KOPT-K1 (cell line): ENCODE data around the gene SETBP1.

Experiments used
- H3K27ac ChIP-seq: fragments of 200-600 bp; sonication (generic); 2 replicates; pipeline ENCODE4 v1.5.1; 2016; ENCODE audit warnings: antibody characterized with exemption, mild to moderate bottlenecking, low read depth, low read length; ENCODE audit not compliant: poor library complexity, severe bottlenecking
- H3K36me3 ChIP-seq: fragments of 200-600 bp; sonication (generic); 2 replicates; pipeline ENCODE4 v1.5.1; 2017; ENCODE audit warnings: antibody characterized with exemption, mild to moderate bottlenecking, low read length, moderate library complexity; ENCODE audit not compliant: insufficient read depth
- H3K9me3 ChIP-seq: fragments of 200-600 bp; sonication (generic); 2 replicates; pipeline ENCODE4 v1.5.1; 2017; ENCODE audit warnings: antibody characterized with exemption, low read length, mild to moderate bottlenecking; ENCODE audit not compliant: insufficient read depth, poor library complexity, severe bottlenecking

SETBP1 gene

GRCh38 chr18:44804033-44804432 lies 123.3 kb downstream of the SETBP1 start:
- no peaks in the 10 kb centered on the region for H3K9me3 ChIP-seq
- no peak overlapping the region for H3K27ac ChIP-seq
- H3K36me3 ChIP-seq = no peaks in the 10 kb centered on the region

GRCh38 chr18:44805176-44805575 lies 124.5 kb downstream of the SETBP1 start:
- Histone ChIP-seq H3K27ac (no peak overlapping the region), H3K9me3 (no peaks in the 10 kb centered on the region), H3K36me3 (no peaks in the 10 kb centered on the region)

GRCh38 chr18:44805643-44806042 lies 125.0 kb downstream of the SETBP1 start:
- H3K27ac ChIP-seq = no peak overlapping the region
- no peaks in the 10 kb centered on the region for H3K36me3 ChIP-seq
- no peaks in the 10 kb centered on the region for H3K9me3 ChIP-seq

- Histone ChIP-seq H3K36me3 (no peaks in the 10 kb centered on the region), H3K9me3 (no peaks in the 10 kb centered on the region), H3K27ac (no peak overlapping the region)
These were observed 127.1 kb downstream of the SETBP1 start for GRCh38 chr18:44807766-44808165.

GRCh38 chr18:44811572-44812125 lies 131.0 kb downstream of the SETBP1 start:
- H3K9me3 ChIP-seq = no peaks in the 10 kb centered on the region
- H3K27ac ChIP-seq = no peak overlapping the region
- no peaks in the 10 kb centered on the region for H3K36me3 ChIP-seq

- Histone ChIP-seq H3K27ac (no peak overlapping the region), H3K36me3 (no peaks in the 10 kb centered on the region)
These were observed 131.7 kb downstream of the SETBP1 start for GRCh38 chr18:44812426-44812825.

GRCh38 chr18:44813586-44813985 lies 132.9 kb downstream of the SETBP1 start:
- no peak overlapping the region for H3K27ac ChIP-seq
- H3K36me3 ChIP-seq = no peaks in the 10 kb centered on the region
- no peaks in the 10 kb centered on the region for H3K9me3 ChIP-seq

More at GRCh38 chr18:44812426-44812825, 131.7 kb downstream of the SETBP1 start:
- no peaks in the 10 kb centered on the region for H3K9me3 ChIP-seq

- H3K27ac ChIP-seq = no peak overlapping the region
- no peaks in the 10 kb centered on the region for H3K36me3 ChIP-seq
- H3K9me3 ChIP-seq = no peaks in the 10 kb centered on the region
These were observed 134.4 kb downstream of the SETBP1 start for GRCh38 chr18:44815108-44815507.

GRCh38 chr18:44816050-44816449 lies 135.4 kb downstream of the SETBP1 start:
- Histone ChIP-seq H3K36me3 (no peaks in the 10 kb centered on the region), H3K9me3 (no peaks in the 10 kb centered on the region), H3K27ac (no peak overlapping the region)

GRCh38 chr18:44816477-44816876 lies 135.8 kb downstream of the SETBP1 start:
- Histone ChIP-seq H3K9me3 (no peaks in the 10 kb centered on the region), H3K36me3 (no peaks in the 10 kb centered on the region), H3K27ac (no peak overlapping the region)

GRCh38 chr18:44817831-44818473 lies 137.3 kb downstream of the SETBP1 start:
- H3K27ac ChIP-seq = no peak overlapping the region
- no peaks in the 10 kb centered on the region for H3K9me3 ChIP-seq
- H3K36me3 ChIP-seq = no peaks in the 10 kb centered on the region

GRCh38 chr18:44818668-44819403 lies 138.1 kb downstream of the SETBP1 start:
- no peak overlapping the region for H3K27ac ChIP-seq
- H3K9me3 ChIP-seq = no peaks in the 10 kb centered on the region

GRCh38 chr18:44819944-44820510 lies 139.3 kb downstream of the SETBP1 start:
- H3K27ac ChIP-seq = no peak overlapping the region
- no peaks in the 10 kb centered on the region for H3K36me3 ChIP-seq
- no peaks in the 10 kb centered on the region for H3K9me3 ChIP-seq

More at GRCh38 chr18:44818668-44819403, 138.1 kb downstream of the SETBP1 start:
- H3K36me3 ChIP-seq = no peaks in the 10 kb centered on the region

- H3K27ac ChIP-seq = no peak overlapping the region
- H3K9me3 ChIP-seq = no peaks in the 10 kb centered on the region
- H3K36me3 ChIP-seq = no peaks in the 10 kb centered on the region
These were observed 141.2 kb downstream of the SETBP1 start for GRCh38 chr18:44821924-44822323.

- Histone ChIP-seq H3K27ac (no peak overlapping the region), H3K36me3 (no peaks in the 10 kb centered on the region), H3K9me3 (no peaks in the 10 kb centered on the region)
These were observed 142.6 kb downstream of the SETBP1 start for GRCh38 chr18:44823286-44823685.
